ENCODE data around the gene VPS26C.
A peak's percentile ranks its signal among the peaks of the same experiment; 100 is the strongest.

VPS26C gene

GRCh38 chr21:37266515-37267221 lies 466 bp downstream of the VPS26C start:
- DNase-seq: peak in 13 of 58 donors; percentile 19 to 65 (median 41)

- DNase-seq: no peak
Observed at GRCh38 chr21:37264808-37265207, 2.3 kb downstream of the VPS26C start.

GRCh38 chr21:37263827-37264600 lies 3.1 kb downstream of the VPS26C start:
- DNase-seq: no peak

GRCh38 chr21:37259426-37259825 lies 7.7 kb downstream of the VPS26C start:
- DNase-seq: peak in 1 of 58 donors; percentile 1

DNA sequence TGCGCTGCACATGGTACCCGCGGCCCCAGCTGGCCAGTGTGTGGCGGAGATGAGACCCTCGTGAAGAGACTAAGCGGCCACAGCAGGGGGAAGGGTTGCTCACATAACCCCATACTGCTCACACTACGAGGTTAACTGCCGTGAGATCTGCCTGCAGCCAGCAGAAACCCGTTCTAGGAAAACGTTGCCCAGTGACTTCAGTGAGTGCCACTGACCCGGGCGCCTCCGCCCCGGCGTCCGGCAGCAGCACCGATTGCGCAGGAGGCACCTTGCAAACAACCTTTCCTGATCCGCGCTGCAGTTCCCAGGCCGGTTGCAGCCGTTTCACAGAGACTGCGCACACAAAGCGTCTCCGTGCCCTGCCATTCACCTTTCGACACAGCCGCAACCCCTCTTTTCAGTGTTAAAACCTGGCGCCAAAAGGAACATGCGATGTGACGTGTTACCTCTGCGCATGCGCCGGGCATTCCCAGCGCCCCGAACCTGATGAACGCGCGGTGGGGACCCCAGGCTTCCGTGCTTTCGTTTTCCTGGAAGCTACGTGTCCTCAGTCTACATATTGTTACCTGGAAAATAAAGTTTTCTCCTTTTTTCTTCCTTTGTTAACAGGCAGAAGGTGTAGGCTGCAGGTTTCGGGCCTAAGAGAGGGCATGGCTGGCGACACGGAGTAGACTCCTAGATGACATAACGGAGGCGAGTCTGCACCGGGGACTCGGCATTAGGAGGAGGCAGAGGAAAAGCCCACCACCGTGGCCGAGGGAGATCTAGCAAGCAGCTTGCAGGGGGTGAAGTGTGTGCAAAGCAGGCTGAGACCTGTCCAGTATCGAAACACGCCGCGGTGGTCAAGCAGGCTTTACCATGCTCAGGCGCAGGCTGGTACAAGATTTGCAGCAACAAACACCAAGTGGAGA lies 8.9 kb downstream of the VPS26C start:
- peak in 56 of 58 donors; percentile 11 to 80 (median 57) for DNase-seq

DNA sequence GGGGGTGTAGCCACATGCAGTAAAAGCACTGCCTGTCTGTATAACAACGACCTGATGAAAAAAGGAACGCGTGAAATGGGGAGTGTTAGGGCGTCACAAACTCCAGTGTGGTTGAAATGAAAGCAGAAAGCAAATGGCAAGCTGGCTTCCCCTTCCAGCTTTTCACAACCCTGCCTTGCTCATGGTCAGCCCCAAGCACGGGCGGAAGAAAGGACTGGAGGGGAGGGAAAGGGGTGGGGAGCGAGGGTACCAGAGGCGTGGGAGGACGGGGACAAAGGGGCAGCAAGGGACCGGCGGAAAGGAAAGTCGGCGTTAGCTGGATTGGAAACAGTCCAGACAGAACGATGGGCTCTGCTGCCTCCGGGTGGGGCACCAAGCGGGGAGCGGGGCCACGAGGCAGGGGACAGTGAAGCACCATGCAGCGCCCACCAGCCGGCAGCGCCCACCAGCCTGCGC lies 9.6 kb downstream of the VPS26C start:
- DNase-seq: peak in 14 of 58 donors; percentile 6 to 51 (median 26)

DNA sequence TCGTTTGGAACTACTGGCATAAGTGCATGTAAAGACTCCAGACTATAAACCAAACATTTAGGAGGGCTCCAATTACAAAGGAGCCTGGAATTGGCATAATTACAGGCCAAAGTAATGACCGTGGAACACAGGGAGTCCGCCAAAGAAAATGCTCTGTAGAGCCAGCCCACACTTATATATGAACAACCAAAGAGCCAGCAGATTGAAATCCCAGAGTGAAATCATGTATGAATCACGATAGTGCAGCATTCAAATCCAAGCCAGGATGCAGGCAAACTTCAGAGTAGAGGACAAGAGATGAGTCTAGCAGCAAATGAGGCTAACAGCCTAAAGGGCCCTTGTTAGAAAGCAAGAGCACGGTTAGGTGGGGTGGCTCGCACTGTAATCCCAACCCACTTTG lies 13.1 kb downstream of the VPS26C start:
- DNase-seq: no peak

DNA sequence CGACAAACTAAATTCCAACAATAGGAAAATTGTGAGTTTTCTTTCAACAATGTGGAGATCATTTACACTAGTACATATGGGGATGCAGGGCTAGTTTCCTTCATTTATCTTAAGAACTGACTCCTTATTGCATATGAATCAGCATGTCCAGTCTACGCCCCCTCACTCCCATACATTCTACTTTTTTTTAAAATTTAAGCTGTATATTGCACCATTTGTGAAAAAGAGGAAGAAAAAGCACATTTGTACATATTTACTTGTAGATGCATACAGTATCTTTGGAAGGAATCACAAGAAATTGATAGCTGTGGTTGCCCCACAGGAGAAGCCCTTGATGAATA lies 15.9 kb downstream of the VPS26C start:
- DNase-seq: no peak

GRCh38 chr21:37249112-37249904 lies 17.8 kb downstream of the VPS26C start:
- DNase-seq: no peak

DNA sequence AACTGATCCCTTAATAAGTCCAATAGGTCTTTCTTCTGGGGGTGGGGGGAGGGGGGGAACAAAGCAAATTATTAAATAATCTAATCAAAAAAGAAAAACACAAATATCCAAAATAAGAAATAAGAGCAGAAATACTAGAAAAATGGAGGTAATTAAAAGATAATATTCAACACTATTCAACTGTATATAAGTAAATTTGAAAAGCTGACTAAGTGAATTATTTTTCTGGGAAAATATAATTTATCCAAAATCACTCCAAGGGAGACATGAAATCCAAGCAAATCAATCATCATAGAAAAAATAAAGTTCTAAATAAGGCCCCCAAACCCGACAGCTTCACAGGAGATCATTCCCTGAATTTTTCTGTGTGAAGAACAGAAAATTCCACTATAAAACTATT lies 18.8 kb downstream of the VPS26C start:
- no peak for DNase-seq

- no peak for DNase-seq
Observed at GRCh38 chr21:37245151-37245550, 22.0 kb downstream of the VPS26C start.

DNA sequence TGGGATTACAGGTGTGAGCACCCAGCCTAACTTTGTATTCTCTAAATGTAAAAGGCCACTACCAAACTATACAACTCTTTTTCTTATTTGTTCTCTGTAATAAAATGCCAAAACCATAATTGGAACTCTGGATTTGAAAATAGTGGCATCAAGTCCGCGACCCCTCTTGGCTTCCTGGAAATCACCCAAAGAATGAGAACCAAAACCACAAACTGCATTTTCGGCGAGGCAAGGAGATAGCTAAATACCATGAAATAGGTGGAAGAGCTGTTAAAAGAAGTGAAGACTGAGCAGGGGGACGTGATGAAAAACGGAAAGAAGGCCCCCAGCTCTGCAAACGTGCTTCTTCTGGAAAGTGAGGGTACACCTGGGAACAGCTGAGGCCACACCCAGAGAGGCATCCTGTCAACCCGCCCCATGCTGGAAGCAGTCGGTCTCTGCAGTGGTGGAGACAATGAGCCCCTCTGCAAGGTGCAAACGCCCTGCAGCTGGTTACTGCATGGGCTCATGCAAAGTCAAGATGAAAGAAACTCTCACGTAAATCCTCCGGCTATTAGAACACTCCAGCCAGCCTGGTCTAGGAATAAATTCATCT lies 22.5 kb downstream of the VPS26C start:
- DNase-seq: no peak

GRCh38 chr21:37243961-37244360 lies 23.2 kb downstream of the VPS26C start:
- no peak for DNase-seq

DNA sequence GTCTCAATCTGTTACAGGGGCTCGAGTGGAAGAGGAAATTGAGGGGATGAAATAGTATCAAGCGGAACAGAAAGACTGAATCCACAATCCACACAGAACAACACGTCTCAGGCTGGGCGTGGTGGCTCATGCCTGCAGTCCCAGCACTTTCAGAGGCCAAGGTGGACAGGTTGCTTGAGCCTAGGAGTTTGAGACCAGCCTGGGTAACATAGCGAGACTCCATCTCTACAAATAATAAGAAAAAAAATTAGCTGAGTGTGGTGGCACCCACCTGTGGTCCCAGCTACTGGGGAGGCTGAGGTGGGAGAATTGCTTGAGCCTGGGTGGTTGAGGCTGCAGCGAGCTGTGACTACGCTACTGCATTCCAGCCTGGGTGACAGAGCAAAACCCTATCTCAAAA lies 25.7 kb downstream of the VPS26C start:
- no peak for DNase-seq

GRCh38 chr21:37240978-37241377 lies 26.2 kb downstream of the VPS26C start:
- no peak for DNase-seq

DNA sequence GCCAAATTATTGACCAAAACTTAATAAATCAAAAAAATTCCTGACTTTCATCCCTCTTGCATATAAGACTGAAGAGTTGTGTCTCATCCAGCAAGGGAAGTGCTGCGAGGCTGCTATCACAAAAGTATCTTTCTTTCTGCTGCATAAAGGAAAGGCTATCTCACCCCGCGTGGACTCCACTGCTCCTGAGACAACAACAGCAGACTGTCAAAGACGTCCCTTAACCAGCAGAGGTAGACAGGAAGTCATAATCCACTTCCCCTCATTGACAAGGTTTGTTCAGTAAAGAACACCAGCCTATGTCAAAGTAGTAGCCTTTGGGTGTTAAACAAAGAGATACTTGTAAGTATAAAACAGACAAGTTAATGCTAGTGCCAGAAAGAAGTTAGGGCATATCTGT lies 29.4 kb downstream of the VPS26C start:
- DNase-seq: no peak

- DNase-seq: no peak
Observed at GRCh38 chr21:37237346-37237745, 29.8 kb downstream of the VPS26C start.

DNA sequence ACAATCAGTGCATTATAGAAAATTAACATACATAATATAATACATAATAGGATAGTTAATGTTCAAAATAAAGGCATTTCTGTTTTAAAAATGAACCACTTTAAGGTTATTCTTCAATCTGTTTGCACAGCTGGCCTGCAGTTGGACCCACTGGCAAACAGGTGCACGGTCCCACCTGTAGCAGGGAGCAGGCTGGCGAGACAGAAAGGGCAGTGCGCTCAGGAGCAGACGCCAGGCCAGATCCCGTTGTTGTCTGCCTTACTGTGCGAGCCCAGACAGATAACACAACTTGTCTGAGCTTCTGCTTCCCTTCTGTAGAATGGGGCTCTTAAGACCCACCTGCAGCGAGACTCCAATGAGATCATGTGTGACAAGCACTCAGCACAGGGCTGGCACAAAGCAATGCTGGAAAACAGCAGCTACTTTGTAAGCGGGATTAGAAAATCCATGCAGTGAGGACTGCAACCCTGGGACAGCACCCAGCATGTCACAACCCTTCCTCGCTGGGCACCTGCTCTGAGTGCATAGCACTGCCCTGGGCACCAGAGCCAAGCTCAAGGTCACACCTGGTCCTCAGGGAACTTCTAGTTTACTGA lies 33.5 kb downstream of the VPS26C start:
- DNase-seq: no peak

DNA sequence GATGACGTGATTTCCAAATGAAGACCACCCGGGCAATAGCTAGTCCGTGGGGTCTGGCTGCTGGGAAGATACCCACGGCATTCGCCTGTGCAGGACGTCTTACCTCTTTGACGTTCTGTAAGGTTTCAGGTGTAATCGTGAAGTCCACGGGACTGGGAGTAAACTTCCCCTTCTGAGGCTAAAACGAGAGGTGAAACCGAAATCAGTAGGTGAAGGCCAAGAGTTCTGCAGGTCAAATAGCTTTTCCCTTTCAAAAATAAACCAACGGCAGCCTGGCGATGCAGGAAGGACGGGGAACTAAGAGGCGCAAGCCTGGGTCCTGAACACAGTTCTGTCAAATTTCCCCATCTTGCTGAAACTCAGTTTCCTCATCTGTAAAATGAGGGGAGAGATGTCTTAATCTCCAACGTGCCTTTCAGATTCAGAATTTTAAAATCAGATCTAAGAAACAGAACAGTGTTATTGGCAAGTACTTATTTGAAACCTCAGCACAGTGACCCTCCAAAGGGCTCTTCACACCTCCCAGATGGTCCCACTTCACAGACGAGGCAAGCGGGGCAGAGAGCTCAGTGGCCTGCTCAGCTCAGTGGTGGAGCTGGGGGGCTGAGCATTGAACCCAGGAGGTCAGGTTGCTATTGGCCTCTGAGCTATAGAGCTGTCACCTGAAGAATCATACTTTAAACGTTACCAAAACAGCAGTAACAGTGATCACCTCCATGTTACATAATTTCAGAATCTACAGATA lies 34.7 kb downstream of the VPS26C start:
- DNase-seq: no peak
